RKO (cell line): Measurements from ENCODE around the gene TENM4.

Experiments
- DNase-seq: peaks from one replicate; pipeline ENCODE4 v3.0.0-alpha.2; 2016; ENCODE audit warnings: low spot score

TENM4 gene

DNA sequence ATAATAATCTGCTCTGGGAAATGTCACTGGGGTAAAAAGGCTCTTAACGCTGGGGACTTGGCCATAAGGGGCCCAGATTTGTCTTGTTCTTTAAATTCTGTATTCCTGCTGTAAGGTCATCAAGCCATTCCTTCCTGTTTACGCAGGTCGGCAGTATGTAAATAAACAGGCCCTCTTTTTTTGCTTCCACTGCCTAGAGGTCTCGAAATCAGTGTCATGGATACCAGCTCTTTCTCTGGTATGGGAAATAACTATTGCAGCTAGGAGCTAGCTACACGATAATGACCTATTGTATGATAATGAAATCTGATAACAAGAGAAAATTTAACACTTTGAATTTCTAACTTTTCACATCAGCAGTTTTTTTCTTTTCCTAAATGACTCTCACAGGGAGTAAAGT lies 657.0 kb downstream of the TENM4 start:
- DNase-seq: no peak

DNA sequence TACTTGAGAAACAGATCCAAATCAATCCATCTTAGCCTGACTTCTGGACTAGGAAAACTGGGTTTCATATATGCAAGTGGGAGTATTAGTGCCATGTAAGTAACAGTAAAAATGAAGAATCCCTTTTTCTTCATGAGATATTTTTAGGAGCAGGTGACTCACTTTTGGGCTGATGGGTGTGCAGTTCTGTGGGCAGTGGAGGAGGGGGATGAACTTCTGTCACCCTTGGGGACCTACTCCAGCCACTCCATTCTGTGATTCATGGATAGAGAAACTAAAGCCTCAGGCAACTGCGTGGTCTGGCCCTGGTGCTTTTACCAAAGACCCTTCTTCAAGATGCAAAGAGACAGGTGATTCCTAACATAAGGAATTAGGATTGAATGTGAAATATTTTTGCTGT lies 657.5 kb downstream of the TENM4 start:
- DNase-seq: no peak

DNA sequence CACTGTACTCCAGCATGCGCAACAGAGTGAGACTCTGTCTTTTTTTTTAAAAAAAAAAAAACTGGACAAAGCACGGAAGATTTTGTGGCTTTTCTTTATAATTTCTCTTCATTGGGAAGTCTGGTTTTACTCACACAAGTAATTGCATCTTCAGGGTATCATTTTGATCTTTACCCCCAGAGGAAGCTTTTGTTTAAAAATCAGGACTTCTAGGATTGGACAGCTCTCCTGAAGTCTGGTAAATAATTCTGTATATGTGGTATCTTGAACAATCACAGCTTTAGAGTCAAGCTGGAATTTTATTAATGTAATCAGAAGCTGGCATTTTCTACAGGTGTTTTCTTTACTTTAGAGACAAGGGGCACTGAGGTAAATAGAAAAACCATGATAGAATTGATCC lies 658.1 kb downstream of the TENM4 start:
- DNase-seq: no peak

DNA sequence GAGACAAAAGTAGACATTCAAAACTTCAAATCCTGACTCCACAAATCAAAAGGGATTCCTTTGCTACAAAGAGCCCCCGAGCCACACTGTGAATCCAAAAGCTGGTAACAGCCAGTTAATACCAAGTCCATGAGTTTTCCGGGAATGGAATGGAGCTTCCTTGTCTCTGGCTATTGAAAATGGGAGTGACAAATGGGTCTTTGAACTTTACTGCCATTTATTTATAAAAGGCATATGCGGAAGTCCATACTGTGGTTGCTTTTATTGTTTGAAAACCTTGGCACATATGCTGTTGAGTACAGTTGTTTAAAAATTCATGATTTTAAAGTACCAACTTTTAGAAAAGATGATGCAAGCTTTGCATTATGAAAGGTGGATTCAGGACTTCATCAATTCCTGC lies 659.9 kb downstream of the TENM4 start:
- DNase-seq: no peak

DNA sequence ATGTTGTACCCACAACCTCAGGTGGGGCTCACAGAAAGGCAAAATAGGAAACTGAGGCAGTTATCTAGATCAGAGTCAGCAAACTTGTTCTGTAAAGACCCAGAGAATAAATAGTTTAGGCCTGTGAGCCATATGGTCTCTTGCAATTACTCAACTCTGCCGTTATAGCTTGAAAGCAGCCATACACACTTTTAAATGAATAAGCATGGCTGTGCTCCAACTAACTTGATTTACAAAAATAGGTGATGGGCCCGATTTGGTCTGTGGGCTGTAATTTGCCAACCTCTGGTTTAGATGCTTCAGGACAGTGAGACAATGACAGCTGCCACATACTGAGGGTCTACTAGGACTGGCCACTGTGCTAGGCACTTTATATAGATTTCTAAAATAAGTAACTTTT lies 667.3 kb downstream of the TENM4 start:
- DNase-seq: no peak

DNA sequence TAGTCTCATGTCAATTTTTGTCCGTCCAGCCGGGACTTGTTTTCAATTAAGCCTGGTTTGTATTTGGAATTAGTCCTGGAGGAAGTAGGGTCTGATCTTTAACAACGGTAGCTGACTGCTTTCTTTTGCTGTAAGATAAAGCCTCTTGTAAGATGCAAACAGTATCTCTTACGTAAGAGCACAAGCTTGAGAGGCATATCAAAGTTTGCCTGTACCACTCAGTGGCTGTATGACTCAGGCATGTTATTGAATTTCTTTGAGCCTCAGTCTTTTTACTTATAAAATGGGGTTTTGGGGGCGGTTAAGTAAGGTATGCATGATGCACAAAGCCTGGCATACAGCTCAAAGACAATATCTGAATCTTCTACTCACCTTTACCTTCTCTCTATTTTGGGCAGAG lies 667.8 kb downstream of the TENM4 start:
- no peak for DNase-seq

- DNase-seq: no peak
Measured at GRCh38 chr11:78772186-78772585, 668.6 kb downstream of the TENM4 start.

DNA sequence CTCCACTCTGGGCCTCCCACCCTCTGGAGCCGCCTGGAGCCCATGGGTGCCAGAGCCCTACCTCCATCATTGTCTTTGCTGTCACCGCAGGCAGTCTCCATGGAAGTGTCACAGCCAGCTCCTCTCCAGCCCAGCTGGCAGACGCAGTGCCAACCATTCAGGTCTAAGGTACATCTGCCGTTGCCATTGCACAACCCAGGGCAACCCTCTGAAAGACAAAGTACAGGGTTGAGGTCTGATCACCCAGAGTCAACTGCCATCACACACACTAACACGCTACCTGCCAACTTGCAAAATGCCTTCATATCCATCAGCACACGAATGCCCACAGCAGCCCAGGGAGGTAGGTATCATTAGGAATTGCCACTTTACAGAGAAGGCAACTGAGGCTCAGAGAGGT lies 669.9 kb downstream of the TENM4 start:
- no peak for DNase-seq

DNA sequence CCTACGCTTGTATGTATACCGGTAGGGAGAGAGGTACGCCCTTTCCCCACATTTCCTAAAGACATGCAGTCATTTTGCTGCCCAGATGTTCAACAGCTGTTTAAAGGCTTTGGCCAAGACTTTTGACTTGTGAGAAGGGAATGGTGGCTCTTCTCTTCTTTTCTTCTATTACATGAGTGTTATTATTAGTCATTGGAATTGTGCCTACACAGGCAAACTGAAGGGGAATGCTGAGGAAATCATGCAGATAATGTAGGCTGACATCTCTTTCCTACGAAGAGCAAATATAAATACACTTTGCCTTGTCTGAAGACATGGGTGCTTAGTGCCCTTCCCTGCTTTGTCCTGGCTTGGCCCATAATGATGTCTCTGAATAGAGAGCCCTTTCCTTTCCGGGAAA lies 671.9 kb downstream of the TENM4 start:
- DNase-seq: no peak

GRCh38 chr11:78768345-78768744 lies 672.5 kb downstream of the TENM4 start:
- DNase-seq: no peak

DNA sequence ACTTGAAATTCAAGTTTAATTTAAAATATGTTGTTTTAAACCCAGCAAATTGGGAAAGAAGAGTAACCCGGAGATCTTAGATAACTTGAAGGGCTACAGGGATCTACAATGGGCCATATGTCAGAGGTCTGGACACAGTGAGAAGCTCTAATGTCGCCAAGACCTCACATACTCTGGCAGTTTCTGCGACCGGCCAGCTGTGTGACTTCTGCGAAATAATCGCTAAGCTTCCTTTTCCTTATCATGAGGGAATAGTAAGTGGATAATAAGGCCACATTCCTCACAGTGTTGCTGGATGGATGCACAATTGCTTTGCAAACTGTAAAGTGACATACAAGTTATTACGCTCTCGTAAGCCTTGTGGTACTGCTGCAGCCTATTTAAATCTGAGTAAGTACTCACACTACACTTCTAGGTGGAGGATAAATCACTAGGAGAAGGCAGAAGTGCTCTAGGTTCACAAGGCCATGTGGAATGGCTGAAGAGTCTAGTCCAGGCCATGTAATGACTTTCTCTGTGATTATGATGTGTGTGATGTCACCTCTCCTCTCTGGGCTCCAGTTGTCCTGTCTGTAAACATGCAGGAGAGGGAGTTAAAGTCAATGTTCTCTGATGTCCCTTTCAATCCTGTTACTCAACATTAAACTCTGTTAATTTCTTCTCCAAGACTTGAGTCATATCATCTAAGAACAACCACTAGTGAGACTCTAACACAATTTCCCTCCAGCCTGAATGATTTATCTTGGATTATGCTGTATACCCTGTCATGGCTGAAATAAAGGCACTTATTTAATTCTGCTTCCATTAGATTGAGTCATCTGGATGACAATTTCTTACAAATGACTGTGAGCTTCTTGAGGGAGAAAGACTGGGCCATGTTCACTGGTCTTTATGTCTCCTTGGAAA lies 673.5 kb downstream of the TENM4 start:
- DNase-seq: no peak

- no peak for DNase-seq
Measured at GRCh38 chr11:78764946-78765345, 675.9 kb downstream of the TENM4 start.

GRCh38 chr11:78763664-78764063 lies 677.2 kb downstream of the TENM4 start:
- no peak for DNase-seq

DNA sequence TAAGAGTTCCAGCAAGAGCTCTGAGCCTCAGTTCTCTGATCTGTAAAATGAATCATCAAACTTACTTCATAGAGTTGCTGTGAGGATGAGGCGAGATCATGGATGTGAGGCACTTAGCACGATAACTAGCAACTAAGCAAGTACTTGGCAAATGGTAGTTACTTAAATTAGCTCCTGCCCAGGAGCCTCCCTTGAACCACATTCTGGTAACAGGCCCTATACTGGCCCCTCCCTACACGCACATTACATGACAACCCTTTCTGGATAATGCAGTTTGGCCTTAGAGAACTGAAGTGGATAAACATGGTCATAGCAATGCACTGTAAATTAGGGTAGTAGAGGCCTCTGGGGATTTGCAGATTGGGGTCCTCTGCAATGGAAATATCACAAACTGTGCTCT lies 678.7 kb downstream of the TENM4 start:
- no peak for DNase-seq

- DNase-seq: no peak
Measured at GRCh38 chr11:78759071-78759470, 681.8 kb downstream of the TENM4 start.

DNA sequence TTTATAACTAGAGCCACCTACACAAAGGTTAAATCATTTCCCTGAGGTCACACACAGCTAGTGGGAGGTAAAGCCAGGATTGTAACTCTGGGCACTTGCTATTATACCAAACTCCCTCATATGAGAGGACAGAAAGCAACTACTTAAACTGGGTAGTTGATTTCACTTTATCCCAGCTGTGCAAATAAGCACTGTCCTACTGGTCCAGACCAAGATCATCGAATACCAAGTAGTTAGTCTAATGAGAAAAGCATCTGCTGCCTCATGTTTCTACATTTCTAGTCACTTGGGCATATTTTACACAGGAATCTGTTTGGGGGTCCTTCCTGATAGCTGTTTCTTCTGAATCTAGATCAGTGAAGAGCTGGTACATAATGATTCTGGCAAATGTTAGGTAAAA lies 687.5 kb downstream of the TENM4 start:
- no peak for DNase-seq

GRCh38 chr11:78752494-78752893 lies 688.3 kb downstream of the TENM4 start:
- DNase-seq: no peak

DNA sequence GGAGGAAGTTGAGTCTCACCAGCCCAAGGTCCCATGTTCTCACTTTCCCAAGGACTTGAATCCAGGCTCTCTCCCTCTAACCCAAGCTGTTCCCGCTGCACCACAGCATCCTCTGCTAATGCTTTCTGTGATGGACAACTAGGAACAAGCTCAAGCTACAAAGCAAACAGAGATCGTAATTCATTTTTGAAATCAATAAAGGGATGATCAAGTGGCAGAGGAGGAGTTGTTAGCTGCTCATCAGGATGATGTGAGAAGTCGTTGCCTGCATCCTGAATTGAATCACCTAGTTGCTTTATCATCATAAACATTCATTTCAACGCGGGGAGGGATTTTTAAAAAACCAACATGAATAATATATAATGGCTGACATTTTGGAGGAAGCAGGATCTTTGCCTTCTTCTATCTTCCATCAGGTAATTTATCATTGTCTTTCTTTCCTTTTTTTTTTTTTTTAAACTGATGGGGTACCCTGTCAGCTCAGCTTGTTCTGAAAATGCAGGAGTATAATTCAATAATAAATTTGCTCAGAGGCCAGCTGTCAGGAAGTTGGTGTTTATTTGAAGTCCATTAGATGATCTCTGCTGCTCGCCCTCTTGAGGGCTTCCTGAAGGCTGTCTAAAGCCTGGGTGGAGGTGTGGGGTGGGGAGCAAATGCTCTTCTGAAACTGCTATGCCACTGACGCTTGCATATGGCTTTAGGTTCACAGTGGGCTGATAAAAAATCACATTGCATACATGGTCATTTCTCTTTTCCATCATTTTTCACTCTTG lies 691.7 kb downstream of the TENM4 start:
- no peak for DNase-seq

GRCh38 chr11:78744949-78745348 lies 695.9 kb downstream of the TENM4 start:
- DNase-seq: no peak

GRCh38 chr11:78744202-78744601 lies 696.6 kb downstream of the TENM4 start:
- DNase-seq: no peak

- no peak for DNase-seq
Measured at GRCh38 chr11:78742430-78742829, 698.4 kb downstream of the TENM4 start.

- DNase-seq: no peak
Measured at GRCh38 chr11:78741741-78742140, 699.1 kb downstream of the TENM4 start.
